ENCODE results near the gene RNF128.

RNF128 gene

DNA sequence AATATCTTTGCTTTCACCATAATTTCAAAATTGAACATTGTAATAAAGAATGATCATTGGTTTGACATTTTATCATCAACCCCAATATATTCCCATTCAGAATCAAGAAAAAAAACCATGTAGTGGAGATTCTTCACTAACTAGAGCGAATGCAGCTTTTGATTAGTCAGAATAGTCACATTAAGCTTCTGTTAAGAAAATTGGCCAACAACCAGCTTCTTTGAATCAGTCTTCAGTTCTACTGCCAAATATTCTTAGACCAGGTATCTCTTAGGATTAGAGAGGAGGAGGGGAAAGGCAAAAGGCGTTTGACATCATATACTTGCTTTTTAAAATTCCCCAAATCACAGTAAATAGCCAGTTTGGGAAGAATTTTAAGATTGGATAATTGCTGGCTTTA, 53.8 kb downstream of the RNF128 start (continued):
- TF ChIP-seq MEIS1 (CRISPR knock-in tag; IDR thresholded peaks at IDR 0.05; ENCODE audit: borderline replicate concordance) (no peak), ZBTB20 (tag by site-specific recombination; IDR thresholded peaks at IDR 0.05) (no peak), ZNF433 (tag by site-specific recombination; IDR thresholded peaks at IDR 0.05; ENCODE audit: low read depth) (no peak), ZNF544 (tag by site-specific recombination; IDR thresholded peaks at IDR 0.05) (no peak)
- TF ChIP-seq, protein P1, sequence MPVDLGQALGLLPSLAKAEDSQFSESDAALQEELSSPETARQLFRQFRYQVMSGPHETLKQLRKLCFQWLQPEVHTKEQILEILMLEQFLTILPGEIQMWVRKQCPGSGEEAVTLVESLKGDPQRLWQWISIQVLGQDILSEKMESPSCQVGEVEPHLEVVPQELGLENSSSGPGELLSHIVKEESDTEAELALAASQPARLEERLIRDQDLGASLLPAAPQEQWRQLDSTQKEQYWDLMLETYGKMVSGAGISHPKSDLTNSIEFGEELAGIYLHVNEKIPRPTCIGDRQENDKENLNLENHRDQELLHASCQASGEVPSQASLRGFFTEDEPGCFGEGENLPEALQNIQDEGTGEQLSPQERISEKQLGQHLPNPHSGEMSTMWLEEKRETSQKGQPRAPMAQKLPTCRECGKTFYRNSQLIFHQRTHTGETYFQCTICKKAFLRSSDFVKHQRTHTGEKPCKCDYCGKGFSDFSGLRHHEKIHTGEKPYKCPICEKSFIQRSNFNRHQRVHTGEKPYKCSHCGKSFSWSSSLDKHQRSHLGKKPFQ (tag by site-specific recombination; IDR thresholded peaks at IDR 0.05), result no peak

DNA sequence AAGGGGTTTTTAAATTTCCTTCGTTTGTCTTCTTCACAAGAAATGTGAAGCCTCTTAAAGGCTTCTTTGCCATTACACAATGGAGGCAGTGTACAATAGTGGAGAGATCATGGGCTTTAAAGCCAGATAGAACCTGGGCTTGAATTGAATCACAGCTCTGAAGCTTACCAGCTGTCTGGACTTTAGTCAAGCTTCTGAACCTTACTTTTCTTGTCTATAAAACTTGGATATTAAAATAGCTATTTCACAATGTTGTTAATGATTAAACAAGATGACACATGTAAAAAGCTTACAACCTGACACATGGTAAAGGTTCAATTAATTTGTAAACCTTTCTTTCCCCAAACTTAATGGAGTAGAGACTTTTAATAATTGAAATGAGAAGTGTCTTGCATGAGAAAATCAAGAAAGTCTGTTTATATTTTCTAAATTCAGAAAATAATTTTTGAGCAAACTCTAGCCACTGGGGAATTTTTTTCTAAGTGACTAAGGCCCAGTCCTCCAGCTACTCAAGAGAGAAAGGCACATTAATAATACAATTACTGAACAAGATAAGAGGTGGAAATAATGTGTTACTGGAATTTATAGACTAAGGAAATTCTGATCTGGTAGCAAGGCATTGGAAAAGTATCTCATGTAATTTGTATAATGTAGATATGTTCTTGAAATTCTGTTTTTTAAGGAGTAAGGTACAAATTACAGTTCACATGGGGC, 54.3 kb downstream of the RNF128 start:
- ChIA-PET CTCF (interaction anchor here (0.5 kb wide), 1 partner anchor 257 kb away, joined by 3 read pairs; no protein-coding TSS in a partner anchor), POLR2A (no interaction called here)
- Histone ChIP-seq H3K4me3 (ENCODE audit: low read depth, low read length) (no peak overlapping the region), H3K36me3 (ENCODE audit: control insufficient read depth in 2 of 2, insufficient read depth in 1 of 2, low read length in 2 of 2) (no peaks in the 10 kb centered on the region), H3K4me1 (ENCODE audit: control insufficient read depth, insufficient read depth, low read length) (peaks cover 4% of the 10 kb centered on the region; the same call in 1 of the 2 replicates), H3K27ac (ENCODE audit: extremely low read depth, low read depth, low read length) (no peak overlapping the region), H3K9me3 (ENCODE audit: control insufficient read depth, insufficient read depth, low read depth, low read length) (no peaks in the 10 kb centered on the region)
- TF ChIP-seq ZFHX2 (tag by site-specific recombination; conservative IDR thresholded peaks at IDR 0.05), result no peak
- no peak for TF ChIP-seq ZNF423 (tag by site-specific recombination; IDR thresholded peaks at IDR 0.05)
- TF ChIP-seq ZNF223 (tag by site-specific recombination; IDR thresholded peaks at IDR 0.05), result no peak
- no peak for TF ChIP-seq GLI4 (tag by site-specific recombination; IDR thresholded peaks at IDR 0.05)
- TF ChIP-seq ZNF701 (tag by site-specific recombination; IDR thresholded peaks at IDR 0.05), result no peak
- no peak for TF ChIP-seq ZNF664 (tag by site-specific recombination; IDR thresholded peaks at IDR 0.05)
- TF ChIP-seq ZNF544 (tag by site-specific recombination; IDR thresholded peaks at IDR 0.05), result no peak
- TF ChIP-seq ZEB2 (tag by site-specific recombination; IDR thresholded peaks at IDR 0.05), result no peak
- TF ChIP-seq SCRT1 (tag by site-specific recombination; IDR thresholded peaks at IDR 0.05; ENCODE audit: borderline replicate concordance), result no peak
- no peak for TF ChIP-seq ZNF596 (tag by site-specific recombination; IDR thresholded peaks at IDR 0.05)
- TF ChIP-seq, protein P2, sequence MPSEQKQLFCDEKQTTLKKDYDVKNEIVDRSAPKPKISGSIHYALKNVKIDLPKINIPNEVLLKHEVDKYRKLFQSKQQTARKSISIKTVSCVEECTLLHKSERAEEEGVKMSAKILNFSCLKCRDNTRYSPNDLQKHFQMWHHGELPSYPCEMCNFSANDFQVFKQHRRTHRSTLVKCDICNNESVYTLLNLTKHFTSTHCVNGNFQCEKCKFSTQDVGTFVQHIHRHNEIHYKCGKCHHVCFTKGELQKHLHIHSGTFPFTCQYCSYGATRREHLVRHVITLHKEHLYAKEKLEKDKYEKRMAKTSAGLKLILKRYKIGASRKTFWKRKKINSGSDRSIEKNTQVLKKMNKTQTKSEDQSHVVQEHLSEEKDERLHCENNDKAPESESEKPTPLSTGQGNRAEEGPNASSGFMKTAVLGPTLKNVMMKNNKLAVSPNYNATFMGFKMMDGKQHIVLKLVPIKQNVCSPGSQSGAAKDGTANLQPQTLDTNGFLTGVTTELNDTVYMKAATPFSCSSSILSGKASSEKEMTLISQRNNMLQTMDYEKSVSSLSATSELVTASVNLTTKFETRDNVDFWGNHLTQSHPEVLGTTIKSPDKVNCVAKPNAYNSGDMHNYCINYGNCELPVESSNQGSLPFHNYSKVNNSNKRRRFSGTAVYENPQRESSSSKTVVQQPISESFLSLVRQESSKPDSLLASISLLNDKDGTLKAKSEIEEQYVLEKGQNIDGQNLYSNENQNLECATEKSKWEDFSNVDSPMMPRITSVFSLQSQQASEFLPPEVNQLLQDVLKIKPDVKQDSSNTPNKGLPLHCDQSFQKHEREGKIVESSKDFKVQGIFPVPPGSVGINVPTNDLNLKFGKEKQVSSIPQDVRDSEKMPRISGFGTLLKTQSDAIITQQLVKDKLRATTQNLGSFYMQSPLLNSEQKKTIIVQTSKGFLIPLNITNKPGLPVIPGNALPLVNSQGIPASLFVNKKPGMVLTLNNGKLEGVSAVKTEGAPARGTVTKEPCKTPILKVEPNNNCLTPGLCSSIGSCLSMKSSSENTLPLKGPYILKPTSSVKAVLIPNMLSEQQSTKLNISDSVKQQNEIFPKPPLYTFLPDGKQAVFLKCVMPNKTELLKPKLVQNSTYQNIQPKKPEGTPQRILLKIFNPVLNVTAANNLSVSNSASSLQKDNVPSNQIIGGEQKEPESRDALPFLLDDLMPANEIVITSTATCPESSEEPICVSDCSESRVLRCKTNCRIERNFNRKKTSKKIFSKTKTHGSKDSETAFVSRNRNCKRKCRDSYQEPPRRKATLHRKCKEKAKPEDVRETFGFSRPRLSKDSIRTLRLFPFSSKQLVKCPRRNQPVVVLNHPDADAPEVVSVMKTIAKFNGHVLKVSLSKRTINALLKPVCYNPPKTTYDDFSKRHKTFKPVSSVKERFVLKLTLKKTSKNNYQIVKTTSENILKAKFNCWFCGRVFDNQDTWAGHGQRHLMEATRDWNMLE (tag by site-specific recombination; conservative IDR thresholded peaks at IDR 0.05; ENCODE audit: low read depth), result no peak
- TF ChIP-seq ZNF621 (tag by site-specific recombination; IDR thresholded peaks at IDR 0.05), result no peak
- TF ChIP-seq, protein P3, sequence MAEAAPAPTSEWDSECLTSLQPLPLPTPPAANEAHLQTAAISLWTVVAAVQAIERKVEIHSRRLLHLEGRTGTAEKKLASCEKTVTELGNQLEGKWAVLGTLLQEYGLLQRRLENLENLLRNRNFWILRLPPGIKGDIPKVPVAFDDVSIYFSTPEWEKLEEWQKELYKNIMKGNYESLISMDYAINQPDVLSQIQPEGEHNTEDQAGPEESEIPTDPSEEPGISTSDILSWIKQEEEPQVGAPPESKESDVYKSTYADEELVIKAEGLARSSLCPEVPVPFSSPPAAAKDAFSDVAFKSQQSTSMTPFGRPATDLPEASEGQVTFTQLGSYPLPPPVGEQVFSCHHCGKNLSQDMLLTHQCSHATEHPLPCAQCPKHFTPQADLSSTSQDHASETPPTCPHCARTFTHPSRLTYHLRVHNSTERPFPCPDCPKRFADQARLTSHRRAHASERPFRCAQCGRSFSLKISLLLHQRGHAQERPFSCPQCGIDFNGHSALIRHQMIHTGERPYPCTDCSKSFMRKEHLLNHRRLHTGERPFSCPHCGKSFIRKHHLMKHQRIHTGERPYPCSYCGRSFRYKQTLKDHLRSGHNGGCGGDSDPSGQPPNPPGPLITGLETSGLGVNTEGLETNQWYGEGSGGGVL (tag by site-specific recombination; IDR thresholded peaks at IDR 0.05), result no peak
- TF ChIP-seq, protein P4, sequence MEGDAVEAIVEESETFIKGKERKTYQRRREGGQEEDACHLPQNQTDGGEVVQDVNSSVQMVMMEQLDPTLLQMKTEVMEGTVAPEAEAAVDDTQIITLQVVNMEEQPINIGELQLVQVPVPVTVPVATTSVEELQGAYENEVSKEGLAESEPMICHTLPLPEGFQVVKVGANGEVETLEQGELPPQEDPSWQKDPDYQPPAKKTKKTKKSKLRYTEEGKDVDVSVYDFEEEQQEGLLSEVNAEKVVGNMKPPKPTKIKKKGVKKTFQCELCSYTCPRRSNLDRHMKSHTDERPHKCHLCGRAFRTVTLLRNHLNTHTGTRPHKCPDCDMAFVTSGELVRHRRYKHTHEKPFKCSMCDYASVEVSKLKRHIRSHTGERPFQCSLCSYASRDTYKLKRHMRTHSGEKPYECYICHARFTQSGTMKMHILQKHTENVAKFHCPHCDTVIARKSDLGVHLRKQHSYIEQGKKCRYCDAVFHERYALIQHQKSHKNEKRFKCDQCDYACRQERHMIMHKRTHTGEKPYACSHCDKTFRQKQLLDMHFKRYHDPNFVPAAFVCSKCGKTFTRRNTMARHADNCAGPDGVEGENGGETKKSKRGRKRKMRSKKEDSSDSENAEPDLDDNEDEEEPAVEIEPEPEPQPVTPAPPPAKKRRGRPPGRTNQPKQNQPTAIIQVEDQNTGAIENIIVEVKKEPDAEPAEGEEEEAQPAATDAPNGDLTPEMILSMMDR (tag by site-specific recombination; IDR thresholded peaks at IDR 0.05), result no peak
- no peak for TF ChIP-seq ZNF548 (tag by site-specific recombination; IDR thresholded peaks at IDR 0.05)
- no peak for TF ChIP-seq ZBTB21 (tag by site-specific recombination; IDR thresholded peaks at IDR 0.05)
- TF ChIP-seq KLF7 (tag by site-specific recombination; IDR thresholded peaks at IDR 0.05; ENCODE audit: borderline replicate concordance), result no peak
- TF ChIP-seq ZNF473 (tag by site-specific recombination; IDR thresholded peaks at IDR 0.05), result no peak

Data from HEK293 (cell line).